HPDE6-E6E7 (cell line): Measurements from ENCODE around the gene SLC16A12.
"Not testable (repeated sequence)": the region's sequence is repeated elsewhere in the genome, so short reads cannot be mapped to it uniquely, and the experiment has no call there.

Experiments
- DNase-seq: peaks from one replicate; pipeline ENCODE4 v3.0.0; 2011; ENCODE audit warnings: missing footprints; ENCODE audit errors: extremely low spot score

Gene SLC16A12

GRCh38 chr10:89548673-89549072 is 13.3 kb upstream of the SLC16A12 start:
- DNase-seq, result no peak

GRCh38 chr10:89547853-89548513 is 12.6 kb upstream of the SLC16A12 start:
- DNase-seq, result no peak

- DNase-seq, result not testable (repeated sequence)
Measured at GRCh38 chr10:89546651-89547050, 11.3 kb upstream of the SLC16A12 start.

- DNase-seq, result no peak
Measured at GRCh38 chr10:89543841-89544240, 8.4 kb upstream of the SLC16A12 start.

GRCh38 chr10:89540420-89540949 is 5.1 kb upstream of the SLC16A12 start:
- DNase-seq, result no peak

- DNase-seq, result no peak
Measured at GRCh38 chr10:89537364-89537763, 2.0 kb upstream of the SLC16A12 start.

- DNase-seq, result no peak
Measured at GRCh38 chr10:89536013-89536354, 590 bp upstream of the SLC16A12 start.

GRCh38 chr10:89534826-89535166 is 598 bp downstream of the SLC16A12 start:
- no peak for DNase-seq

GRCh38 chr10:89532476-89532875 is 2.9 kb downstream of the SLC16A12 start:
- no peak for DNase-seq

- no peak for DNase-seq
Measured at GRCh38 chr10:89531359-89531758, 4.0 kb downstream of the SLC16A12 start.

GRCh38 chr10:89529711-89530110 is 5.7 kb downstream of the SLC16A12 start:
- not testable (repeated sequence) for DNase-seq

GRCh38 chr10:89526358-89526757 is 9.0 kb downstream of the SLC16A12 start:
- no peak for DNase-seq

- DNase-seq, result no peak
Measured at GRCh38 chr10:89525556-89525955, 9.8 kb downstream of the SLC16A12 start.

- DNase-seq, result no peak
Measured at GRCh38 chr10:89524279-89524678, 11.1 kb downstream of the SLC16A12 start.

- no peak for DNase-seq
Measured at GRCh38 chr10:89523274-89523673, 12.1 kb downstream of the SLC16A12 start.

- no peak for DNase-seq
Measured at GRCh38 chr10:89522463-89522862, 12.9 kb downstream of the SLC16A12 start.

GRCh38 chr10:89521368-89521767 is 14.0 kb downstream of the SLC16A12 start:
- DNase-seq, result no peak

GRCh38 chr10:89520706-89521105 is 14.7 kb downstream of the SLC16A12 start:
- no peak for DNase-seq

GRCh38 chr10:89518876-89519842 is 16.2 kb downstream of the SLC16A12 start:
- no peak for DNase-seq

GRCh38 chr10:89518108-89518507 is 17.3 kb downstream of the SLC16A12 start:
- DNase-seq, result no peak

- DNase-seq, result peak; percentile 60
Measured at GRCh38 chr10:89516149-89516832, 19.1 kb downstream of the SLC16A12 start.
